Tibial nerve (tissue), 4 donors: ENCODE data around the gene MSL3B.

ENCODE experiments used
- CTCF ChIP-seq, 5 experiments: fragments of 200-600 bp in 3 of 5; fragments of 450-650 bp in 2 of 5; sonication (generic) in 3 of 5; IDR thresholded peaks; one replicate each; pipeline ENCODE4 v1.5.1; 2016 to 2019; ENCODE audit warnings: antibody characterized with exemption in 5 of 5, mild to moderate bottlenecking in 3 of 5, moderate library complexity in 2 of 5
- EP300 ChIP-seq, 2 donors: sonication (generic); formaldehyde crosslinking; IDR thresholded peaks; one replicate each; pipeline ENCODE4 v1.6.1; 2017; ENCODE audit warnings: antibody characterized with exemption in 2 of 2, mild to moderate bottlenecking in 1 of 2
- POLR2A ChIP-seq, 2 donors: fragments of 450-650 bp; IDR thresholded peaks; one replicate each; pipeline ENCODE4 v1.6.1; 2017; ENCODE audit warnings: antibody characterized with exemption in 2 of 2, mild to moderate bottlenecking in 2 of 2, moderate library complexity in 2 of 2

GRCh38 chr2:233907627-233908026 is 39.4 kb upstream of the MSL3B start:
- TF ChIP-seq POLR2A (IDR thresholded peaks at IDR 0.05) (no peak), CTCF (IDR thresholded peaks at IDR 0.05) (no peak), EP300 (IDR thresholded peaks at IDR 0.05) (no peak)
